HepG2 (cell line): ENCODE results near the gene FAM217B. TPM values are rescaled to one million over a fixed set of nuclear protein-coding genes. Genes with fewer than 3 reads are reported as not detected.
A peak's percentile ranks its signal among the peaks of the same experiment; 100 is the strongest.

Experiments
- ATAC-seq: fragments of 200-7000 bp; cut with Tn5 transposase; 3 replicates; pipeline ENCODE4 v1.9.1; 2020; ENCODE audit warnings: mild to moderate bottlenecking, moderate library complexity
- BruUV-seq: library from RNA; stranded (reverse); fragments of 400-500 nt; replicated peaks from 2 replicates; lab custom pipeline; 2021; lab: Mats Ljungman, UMichigan
- CTCF ChIA-PET: fragments of 300-600 bp; formaldehyde crosslinking; extraction: SDS; loops from one replicate; lab custom pipeline; 2021; ENCODE audit warnings: low total read pairs, inconsistent platforms, low intra/inter-chr PET ratio; lab: Yijun Ruan, JAX
- POLR2A ChIA-PET: fragments of 350-600 bp; sonication (Branson Sonifier 250); formaldehyde crosslinking; loops from one replicate; lab custom pipeline; 2020; ENCODE audit warnings: antibody characterized with exemption, inconsistent platforms; lab: Yijun Ruan, JAX
- DNase-seq: peaks from one replicate; pipeline ENCODE4 v3.0.0-alpha.2; 2015; ENCODE audit warnings: low spot score
- FAIRE-seq: peaks from 3 replicates; lab custom pipeline; 2011; peaks lifted over from hg19 to GRCh38; lab: Jason Lieb, UNC
- H2AFZ ChIP-seq: one replicate; pipeline ENCODE4 v1.6.1; 2011; ENCODE audit warnings: low read length, inconsistent platforms
- H3K27ac ChIP-seq: fragments of 300-600 bp; 3 replicates; pipeline ENCODE4 v1.8.0; 2011; ENCODE audit warnings: mixed run types, mild to moderate bottlenecking, mixed read lengths, low read length, inconsistent platforms; ENCODE audit not compliant: insufficient read depth; ENCODE audit errors: extremely low read length
- H3K27me3 ChIP-seq, 2 experiments: fragments of 200-600 bp in 1 of 2; 2 replicates in 1 of 2; 3 replicates in 1 of 2; pipeline versions ENCODE4 v1.6.0 to v1.8.0; 2011; ENCODE audit warnings: low read length in 2 of 2, mild to moderate bottlenecking in 2 of 2, moderate library complexity in 2 of 2, inconsistent platforms in 1 of 2; ENCODE audit not compliant: insufficient read depth in 2 of 2, control insufficient read depth in 1 of 2
- H3K36me3 ChIP-seq, 2 experiments: fragments of 200-600 bp in 1 of 2; replicated peaks in 1 of 2; 2 replicates in 1 of 2; 3 replicates in 1 of 2; pipeline versions ENCODE4 v1.5.1 to v1.8.0; 2011; ENCODE audit warnings: low read length in 2 of 2, inconsistent platforms in 1 of 2; ENCODE audit not compliant: insufficient read depth in 2 of 2, control insufficient read depth in 1 of 2
- H3K4me1 ChIP-seq: 2 replicates; pipeline ENCODE4 v1.5.1; 2012; ENCODE audit warnings: low read length, inconsistent platforms; ENCODE audit not compliant: insufficient read depth
- H3K4me2 ChIP-seq: 2 replicates; pipeline ENCODE4 v1.6.0; 2011; ENCODE audit warnings: low read depth, low read length, inconsistent platforms
- H3K4me3 ChIP-seq, 3 experiments: fragments of 200-600 bp in 1 of 3; sonication (generic), shearing (Covaris generic) in 1 of 3; replicated peaks in 1 of 3; 2 replicates each; pipeline ENCODE4 v1.5.1; 2011 to 2016; ENCODE audit warnings: low read length in 3 of 3, inconsistent platforms in 2 of 3, low read depth in 2 of 3, mild to moderate bottlenecking in 2 of 3, control low read depth in 1 of 3, mixed read lengths in 1 of 3; ENCODE audit not compliant: insufficient read depth in 1 of 3
- H3K79me2 ChIP-seq: one replicate; pipeline ENCODE4 v1.6.1; 2011; ENCODE audit warnings: low read length, inconsistent platforms; ENCODE audit not compliant: insufficient read depth
- H3K9ac ChIP-seq: 2 replicates; pipeline ENCODE4 v1.6.0; 2011; ENCODE audit warnings: mild to moderate bottlenecking, low read depth, low read length, inconsistent platforms; ENCODE audit not compliant: insufficient read depth
- H3K9me3 ChIP-seq: 2 replicates; pipeline ENCODE4 v1.5.1; 2012; ENCODE audit warnings: mild to moderate bottlenecking, low read length
- H4K20me1 ChIP-seq: 2 replicates; pipeline ENCODE4 v1.6.0; 2011; ENCODE audit warnings: inconsistent platforms, mild to moderate bottlenecking, low read length, moderate library complexity; ENCODE audit not compliant: insufficient read depth
- AHR ChIP-seq: IDR thresholded peaks from 2 replicates; pipeline ENCODE4 v1.6.1; 2018; ENCODE audit warnings: missing genetic modification reagents, missing compliant biosample characterization
- CBX5 ChIP-seq: sonication (generic); formaldehyde crosslinking; IDR thresholded peaks from 2 replicates; pipeline ENCODE4 v1.4.0; 2020; ENCODE audit warnings: missing genetic modification reagents, borderline replicate concordance
- DNMT3B ChIP-seq: conservative IDR thresholded peaks from 2 replicates; pipeline ENCODE4 v1.6.1; 2016; ENCODE audit warnings: missing biosample characterization, control low read depth
- KAT2B ChIP-seq: fragments of 150-350 bp; IDR thresholded peaks from 2 replicates; pipeline ENCODE4 v1.6.1; 2014; ENCODE audit warnings: low read depth, low read length, borderline replicate concordance
- KAT7 ChIP-seq: IDR thresholded peaks from 2 replicates; pipeline ENCODE4 v1.6.1; 2018; ENCODE audit warnings: borderline replicate concordance, missing compliant biosample characterization
- MIXL1 ChIP-seq: IDR thresholded peaks from 2 replicates; pipeline ENCODE4 v1.6.1; 2016
- MXD1 ChIP-seq: sonication (generic); formaldehyde crosslinking; IDR thresholded peaks from 2 replicates; pipeline ENCODE4 v1.4.0; 2020; ENCODE audit warnings: mild to moderate bottlenecking, missing genetic modification reagents
- NR2F6 ChIP-seq, 2 experiments: IDR thresholded peaks; 2 replicates each; pipeline ENCODE4 v1.6.1; 2016; ENCODE audit warnings: antibody characterized with exemption in 1 of 2, mild to moderate bottlenecking in 1 of 2
- POLR2G ChIP-seq: fragments of 200-400 bp; formaldehyde crosslinking; IDR thresholded peaks from 2 replicates; pipeline ENCODE4 v1.6.1; 2018; ENCODE audit warnings: mild to moderate bottlenecking, low read depth, low read length, moderate library complexity
- SOX13 ChIP-seq, 3 experiments: fragments of 450-650 bp in 1 of 3; sonication (generic) in 1 of 3; formaldehyde crosslinking in 1 of 3; IDR thresholded peaks in 2 of 3; conservative IDR thresholded peaks in 1 of 3; 2 replicates each; pipeline versions ENCODE4 v1.5.0 to v1.6.1; 2016 to 2020; ENCODE audit warnings: antibody characterized with exemption in 1 of 3, mild to moderate bottlenecking in 1 of 3, missing compliant biosample characterization in 1 of 3, missing genetic modification reagents in 1 of 3, moderate library complexity in 1 of 3
- SOX6 ChIP-seq, 2 experiments: fragments of 450-650 bp in 1 of 2; sonication (generic) in 1 of 2; formaldehyde crosslinking in 1 of 2; IDR thresholded peaks; 2 replicates each; pipeline versions ENCODE4 v1.4.0 to v1.6.1; 2017 to 2020; ENCODE audit warnings: antibody characterized with exemption in 1 of 2, mild to moderate bottlenecking in 1 of 2, missing genetic modification reagents in 1 of 2
- SP2 ChIP-seq: sonication (generic); formaldehyde crosslinking; IDR thresholded peaks from 2 replicates; pipeline ENCODE4 v1.5.1; 2020; ENCODE audit warnings: mild to moderate bottlenecking, missing genetic modification reagents
- TP53 ChIP-seq: sonication (generic); formaldehyde crosslinking; conservative IDR thresholded peaks from 2 replicates; pipeline ENCODE4 v1.4.0; 2020; ENCODE audit warnings: missing genetic modification reagents
- U2AF1 ChIP-seq: fragments of 200-400 bp; formaldehyde crosslinking; optimal IDR thresholded peaks from 2 replicates; pipeline ENCODE3; 2017; ENCODE audit warnings: mild to moderate bottlenecking, low read depth, low read length
- ZBTB33 ChIP-seq: sonication (generic); formaldehyde crosslinking; IDR thresholded peaks from 2 replicates; pipeline ENCODE4 v1.4.0; 2020; ENCODE audit warnings: missing genetic modification reagents
- ZNF121 ChIP-seq: sonication (generic); formaldehyde crosslinking; IDR thresholded peaks from 2 replicates; pipeline ENCODE4 v1.5.0; 2020; ENCODE audit warnings: mild to moderate bottlenecking, missing genetic modification reagents
- ZNF383 ChIP-seq: sonication (generic); formaldehyde crosslinking; IDR thresholded peaks from 2 replicates; pipeline ENCODE4 v1.4.0; 2020; ENCODE audit warnings: missing genetic modification reagents, mild to moderate bottlenecking, borderline replicate concordance
- ZNF777 ChIP-seq: sonication (generic); formaldehyde crosslinking; IDR thresholded peaks from 2 replicates; pipeline ENCODE4 v1.4.0; 2020; ENCODE audit warnings: missing genetic modification reagents
- WGBS: methylation state at CpG from one replicate; pipeline ENCODE4 v1.1.6; 2017; ENCODE audit warnings: low lambda C conversion rate; 5-methylcytosine and 5-hydroxymethylcytosine counted together
- in situ Hi-C: cut with HindIII; loops from 2 replicates; pipeline ENCODE4 v1.10.0; 2017; ENCODE audit warnings: low pct_unique_long_range_greater_than_20kb; ENCODE audit not compliant: extremely low pct_ligation_motif_present
- intact Hi-C: fragments of 100-400 bp; cut with micrococcal nuclease; formaldehyde crosslinking; loops from one replicate; pipeline ENCODE4 v1.10.0; 2022; ENCODE audit not compliant: unreplicated experiment
- polyA plus RNA-seq, 8 experiments: library from polyadenylated mRNA; depleted of rRNA in 3 of 8; stranded (reverse) in 7 of 8; unstranded in 1 of 8; fragments of >200 nt; fragmentation: Illumina TruSeq in 4 of 8; extraction: Trizol in 4 of 8; gene quantifications; 2 replicates each; pipeline versions ENCODE4 v1.2.1 to v1.2.3, GENCODE V29; 2011 to 2016; ENCODE audit warnings: low read depth in 4 of 8, missing spikeins in 1 of 8, mixed read lengths in 1 of 8; ENCODE audit not compliant: insufficient read depth in 1 of 8
- total RNA-seq, 5 experiments: library from RNA; depleted of rRNA; stranded (reverse); fragments of >200 nt; fragmentation: Illumina TruSeq; extraction: Trizol; gene quantifications; 2 replicates each; pipeline ENCODE4 v1.2.3, GENCODE V29; 2016; ENCODE audit warnings: low read depth in 1 of 5

Gene FAM217B
- total and polyA plus RNA-seq, 2 of the 13 experiments (the other 11 are each of a cell fraction or from before 2014, with no cell fraction given) = 11.1 to 14.3 TPM

DNA sequence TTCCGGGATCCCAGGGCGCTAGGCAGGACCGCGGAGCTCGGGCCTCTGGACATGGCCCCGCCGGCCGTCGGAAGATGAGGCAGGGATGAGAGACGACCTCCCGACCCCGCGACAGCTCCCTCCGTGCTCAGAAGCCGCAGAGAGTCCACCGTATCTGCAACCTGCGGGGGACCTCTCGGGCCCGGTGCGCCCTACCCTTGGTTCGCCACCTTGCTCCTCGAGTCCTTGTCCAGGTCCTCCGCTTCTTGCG lies 385 bp upstream of the FAM217B start:
- no peak for DNase-seq
- CTCF ChIA-PET = no interaction called here
- peaks cover 29% of the 10 kb centered on the region for H3K4me1 ChIP-seq
- TF ChIP-seq ZNF121 (CRISPR knock-in tag) (0 out of 2 replicates have a peak, but pooled peaks have one; percentile 10), SP2 (CRISPR knock-in tag) (0 out of 2 replicates have a peak, but pooled peaks have one; percentile 1), MIXL1 (CRISPR knock-in tag) (no peak), U2AF1 (peak; percentile 11), KAT7 (CRISPR knock-in tag) (0 out of 2 replicates have a peak, but pooled peaks have one; percentile 0), ZNF383 (0 out of 2 replicates have a peak, but pooled peaks have one; percentile 6), KAT2B (no peak), TP53 (CRISPR knock-in tag) (0 out of 2 replicates have a peak, but pooled peaks have one; percentile 22), ZBTB33 (CRISPR knock-in tag) (0 out of 2 replicates have a peak, but pooled peaks have one; percentile 2), DNMT3B (CRISPR knock-in tag) (0 out of 2 replicates have a peak, but pooled peaks have one; percentile 2), SOX13 (IDR thresholded peaks at IDR 0.05) (no peak), SOX13 (CRISPR knock-in tag; conservative IDR thresholded peaks at IDR 0.05 in 1 of 2, IDR thresholded peaks at IDR 0.05 in 1 of 2) (peak in 1 of 2 experiments; percentile 2; a peak in 1 of 4 replicates), NR2F6 (IDR thresholded peaks at IDR 0.05) (0 out of 2 replicates have a peak, but pooled peaks have one; percentile 17), NR2F6 (CRISPR knock-in tag; IDR thresholded peaks at IDR 0.05) (no peak), POLR2G (no peak), SOX6 (IDR thresholded peaks at IDR 0.05) (no peak), SOX6 (CRISPR knock-in tag; IDR thresholded peaks at IDR 0.05) (0 out of 2 replicates have a peak, but pooled peaks have one; percentile 3), ZNF777 (peak; percentile 96), MXD1 (CRISPR knock-in tag) (0 out of 2 replicates have a peak, but pooled peaks have one; percentile 57), AHR (no peak), CBX5 (CRISPR knock-in tag) (0 out of 2 replicates have a peak, but pooled peaks have one; percentile 2)
- no peaks in the 10 kb centered on the region for H4K20me1 ChIP-seq
- H3K9me3 ChIP-seq = no peaks in the 10 kb centered on the region
- in situ Hi-C loops (no loop called here), intact Hi-C loops (no loop called here)
- peak; percentile 56 for ATAC-seq
- no peaks in the 10 kb centered on the region; a peak in 1 of 5 replicates for H3K27me3 ChIP-seq
- H2AFZ ChIP-seq = peak overlapping the region; percentile 62
- peak overlapping the region; percentile 84 for H3K4me2 ChIP-seq
- H3K9ac ChIP-seq = peak overlapping the region; percentile 86
- FAIRE-seq = no peak
- TSS peak; percentile 46 for BruUV-seq
- WGBS = 1% methylated on average over 12 of the region's 24 CpGs
- peak overlapping the region; percentile 77 to 91 (median 91) for H3K4me3 ChIP-seq
- peaks cover 6 to 12% of the 10 kb centered on the region in 2 experiments; a peak in 4 of 5 replicates for H3K36me3 ChIP-seq
- POLR2A ChIA-PET = interaction anchor here (1.0 to 2.1 kb wide), 8 partner anchors 8 to 118 kb away, joined by 3 to 14 read pairs (median 5); no protein-coding TSS in a partner anchor
- peaks cover 11% of the 10 kb centered on the region for H3K79me2 ChIP-seq
- peak overlapping the region; percentile 90 for H3K27ac ChIP-seq
